Liver (tissue), 3 donors: ENCODE measurements around the gene TSSC4.
A peak's percentile ranks its signal among the peaks of the same experiment; 100 is the strongest.

ENCODE experiments used
- EGR1 ChIP-seq, 2 donors: IDR thresholded peaks; 2 replicates each; pipeline ENCODE4 v1.6.1; 2016 to 2018; ENCODE audit warnings: antibody characterized with exemption in 2 of 2, low read depth in 2 of 2
- HNF4G ChIP-seq: IDR thresholded peaks from 2 replicates; pipeline ENCODE4 v1.6.1; 2016; ENCODE audit warnings: antibody characterized with exemption
- JUND ChIP-seq, 2 donors: IDR thresholded peaks; 2 replicates each; pipeline ENCODE4 v1.6.1; 2016; ENCODE audit warnings: antibody characterized with exemption in 2 of 2
- RXRA ChIP-seq, 2 donors: IDR thresholded peaks; 2 replicates each; pipeline ENCODE4 v1.6.1; 2017 to 2018; ENCODE audit warnings: antibody characterized with exemption in 2 of 2, mild to moderate bottlenecking in 1 of 2
- YY1 ChIP-seq: IDR thresholded peaks from 2 replicates; pipeline ENCODE4 v1.6.1; 2016; ENCODE audit warnings: antibody characterized with exemption, mild to moderate bottlenecking
- TF ChIP-seq, protein P1 (sequence below): fragments of 150-350 bp; IDR thresholded peaks from 2 replicates; pipeline ENCODE4 v1.5.1; 2017; ENCODE audit warnings: improper control_type of control experiment, low read depth, low read length; ENCODE audit not compliant: missing input control
- TF ChIP-seq, protein P2 (sequence below): IDR thresholded peaks from 2 replicates; pipeline ENCODE4 v1.6.1; 2016; ENCODE audit warnings: antibody characterized with exemption
- TF ChIP-seq, protein P3 (sequence below): IDR thresholded peaks from 2 replicates; pipeline ENCODE4 v1.6.1; 2016; ENCODE audit warnings: antibody characterized with exemption
- donor health status: healthy.
- donor health status: healthy.

DNA sequence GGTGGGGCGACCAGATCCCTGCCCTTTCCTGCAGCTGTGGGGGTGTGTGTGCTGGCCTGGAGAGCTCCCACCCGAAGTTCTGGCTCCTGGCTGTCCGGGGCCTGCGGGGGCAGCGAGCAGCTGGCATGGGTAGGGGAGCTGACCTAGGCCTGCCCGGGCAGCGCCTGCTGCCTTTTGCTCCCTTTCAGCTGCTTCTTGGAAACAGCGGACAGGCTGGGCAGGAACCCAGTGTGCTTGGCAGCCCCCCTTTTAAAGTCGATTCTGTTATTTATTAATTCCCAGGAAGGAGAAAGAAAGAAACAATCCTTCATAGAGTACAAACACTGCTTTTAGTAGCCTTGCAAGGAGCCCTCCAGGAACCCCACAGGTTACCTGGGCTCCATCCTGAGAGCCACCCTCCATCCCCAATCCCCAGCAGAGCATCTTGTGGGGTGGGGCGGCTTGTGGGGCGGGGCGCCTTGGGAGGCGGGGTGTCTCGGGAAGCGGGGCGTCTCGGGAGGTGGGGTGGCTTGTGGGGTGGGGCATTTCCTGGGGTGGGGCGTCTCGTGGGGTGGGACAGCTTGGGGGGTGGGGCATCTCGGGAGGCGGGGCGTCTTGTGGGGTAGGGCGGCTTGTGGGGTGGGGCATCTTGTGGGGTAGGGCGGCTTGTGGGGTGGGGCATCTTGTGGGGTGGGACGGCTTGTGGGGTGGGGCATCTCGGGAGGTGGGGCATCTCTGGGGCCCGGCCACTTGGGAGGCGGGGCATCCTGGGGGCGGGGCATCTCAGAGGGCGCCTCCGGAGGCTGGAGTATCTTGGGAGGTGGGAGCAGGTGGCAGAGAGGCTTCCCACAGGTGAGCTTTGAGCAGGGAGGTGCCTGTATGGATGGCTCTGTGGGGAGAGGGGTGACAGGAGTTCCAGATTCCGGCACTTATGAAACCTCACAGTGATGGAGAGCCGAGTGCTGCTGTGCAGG, 16.4 kb upstream of the TSSC4 start:
- TF ChIP-seq, protein P1, sequence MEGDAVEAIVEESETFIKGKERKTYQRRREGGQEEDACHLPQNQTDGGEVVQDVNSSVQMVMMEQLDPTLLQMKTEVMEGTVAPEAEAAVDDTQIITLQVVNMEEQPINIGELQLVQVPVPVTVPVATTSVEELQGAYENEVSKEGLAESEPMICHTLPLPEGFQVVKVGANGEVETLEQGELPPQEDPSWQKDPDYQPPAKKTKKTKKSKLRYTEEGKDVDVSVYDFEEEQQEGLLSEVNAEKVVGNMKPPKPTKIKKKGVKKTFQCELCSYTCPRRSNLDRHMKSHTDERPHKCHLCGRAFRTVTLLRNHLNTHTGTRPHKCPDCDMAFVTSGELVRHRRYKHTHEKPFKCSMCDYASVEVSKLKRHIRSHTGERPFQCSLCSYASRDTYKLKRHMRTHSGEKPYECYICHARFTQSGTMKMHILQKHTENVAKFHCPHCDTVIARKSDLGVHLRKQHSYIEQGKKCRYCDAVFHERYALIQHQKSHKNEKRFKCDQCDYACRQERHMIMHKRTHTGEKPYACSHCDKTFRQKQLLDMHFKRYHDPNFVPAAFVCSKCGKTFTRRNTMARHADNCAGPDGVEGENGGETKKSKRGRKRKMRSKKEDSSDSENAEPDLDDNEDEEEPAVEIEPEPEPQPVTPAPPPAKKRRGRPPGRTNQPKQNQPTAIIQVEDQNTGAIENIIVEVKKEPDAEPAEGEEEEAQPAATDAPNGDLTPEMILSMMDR = no peak
- TF ChIP-seq, protein P2, sequence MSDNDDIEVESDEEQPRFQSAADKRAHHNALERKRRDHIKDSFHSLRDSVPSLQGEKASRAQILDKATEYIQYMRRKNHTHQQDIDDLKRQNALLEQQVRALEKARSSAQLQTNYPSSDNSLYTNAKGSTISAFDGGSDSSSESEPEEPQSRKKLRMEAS = no peak
- TF ChIP-seq JUND (IDR thresholded peaks at IDR 0.05) = no peak
- TF ChIP-seq, protein P3, sequence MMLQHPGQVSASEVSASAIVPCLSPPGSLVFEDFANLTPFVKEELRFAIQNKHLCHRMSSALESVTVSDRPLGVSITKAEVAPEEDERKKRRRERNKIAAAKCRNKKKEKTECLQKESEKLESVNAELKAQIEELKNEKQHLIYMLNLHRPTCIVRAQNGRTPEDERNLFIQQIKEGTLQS = no peak
- peak in 1 of 2 donors; percentile 17 for TF ChIP-seq EGR1 (IDR thresholded peaks at IDR 0.05; ENCODE audit: low read depth in 2 of 2)
- no peak for TF ChIP-seq YY1
- peak in 1 of 2 donors; percentile 52 for TF ChIP-seq RXRA (IDR thresholded peaks at IDR 0.05)
- TF ChIP-seq HNF4G = no peak
